ENCODE measurements around the gene SEL1L3. TPM values are rescaled to one million over a fixed set of nuclear protein-coding genes. Genes with fewer than 3 reads are reported as not detected.

The SEL1L3 gene
- total RNA-seq, 2 donors from 2014 or later: 14.9 to 24.5 TPM

DNA sequence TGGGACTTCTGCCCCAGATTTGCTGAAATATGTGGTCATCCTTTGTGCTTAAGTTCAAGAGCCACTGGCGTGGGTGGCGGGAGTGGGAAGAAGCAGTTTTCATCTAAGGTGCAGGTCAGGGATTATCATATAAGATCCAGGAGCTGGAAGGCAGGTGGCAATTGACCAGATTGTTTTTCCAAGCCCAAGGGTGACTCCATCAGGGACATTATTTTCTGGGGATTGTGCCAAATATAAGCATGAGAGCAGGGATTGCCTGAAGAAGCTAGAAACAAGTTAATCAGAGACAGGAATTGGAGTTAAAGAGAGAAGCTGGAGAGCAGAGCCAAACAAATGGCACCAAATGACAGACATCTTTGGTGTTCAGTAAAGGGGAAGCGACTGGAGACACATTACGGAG is 19.4 kb upstream of the SEL1L3 start:
- Mint-ChIP-seq H3K27me3 (ENCODE audit: insufficient read depth) (no peaks in the 10 kb centered on the region), H3K4me3 (no peak overlapping the region), H3K4me1 (no peaks in the 10 kb centered on the region), H3K9me3 (no peaks in the 10 kb centered on the region), H3K36me3 (ENCODE audit: low read depth) (no peaks in the 10 kb centered on the region), H3K27ac (no peak overlapping the region)
- H3K9me3 ChIP-seq (ENCODE audit: control insufficient read depth, low read length): no peaks in the 10 kb centered on the region
- H3K36me3 ChIP-seq (ENCODE audit: control insufficient read depth, insufficient read depth, low read length): no peaks in the 10 kb centered on the region
- H3K27ac ChIP-seq (ENCODE audit: low read depth, low read length): no peak overlapping the region
- H3K9ac ChIP-seq (ENCODE audit: extremely low read depth, low read length, poor library complexity, severe bottlenecking): no peak overlapping the region
- DNase-seq: no peak
- H3K4me1 ChIP-seq (ENCODE audit: control insufficient read depth, insufficient read depth, low read length): no peaks in the 10 kb centered on the region
- TF ChIP-seq, protein P1, sequence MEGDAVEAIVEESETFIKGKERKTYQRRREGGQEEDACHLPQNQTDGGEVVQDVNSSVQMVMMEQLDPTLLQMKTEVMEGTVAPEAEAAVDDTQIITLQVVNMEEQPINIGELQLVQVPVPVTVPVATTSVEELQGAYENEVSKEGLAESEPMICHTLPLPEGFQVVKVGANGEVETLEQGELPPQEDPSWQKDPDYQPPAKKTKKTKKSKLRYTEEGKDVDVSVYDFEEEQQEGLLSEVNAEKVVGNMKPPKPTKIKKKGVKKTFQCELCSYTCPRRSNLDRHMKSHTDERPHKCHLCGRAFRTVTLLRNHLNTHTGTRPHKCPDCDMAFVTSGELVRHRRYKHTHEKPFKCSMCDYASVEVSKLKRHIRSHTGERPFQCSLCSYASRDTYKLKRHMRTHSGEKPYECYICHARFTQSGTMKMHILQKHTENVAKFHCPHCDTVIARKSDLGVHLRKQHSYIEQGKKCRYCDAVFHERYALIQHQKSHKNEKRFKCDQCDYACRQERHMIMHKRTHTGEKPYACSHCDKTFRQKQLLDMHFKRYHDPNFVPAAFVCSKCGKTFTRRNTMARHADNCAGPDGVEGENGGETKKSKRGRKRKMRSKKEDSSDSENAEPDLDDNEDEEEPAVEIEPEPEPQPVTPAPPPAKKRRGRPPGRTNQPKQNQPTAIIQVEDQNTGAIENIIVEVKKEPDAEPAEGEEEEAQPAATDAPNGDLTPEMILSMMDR (conservative IDR thresholded peaks at IDR 0.05): no peak
- H3K4me3 ChIP-seq (ENCODE audit: low read length): no peak overlapping the region
- no peaks in the 10 kb centered on the region for H3K27me3 ChIP-seq (ENCODE audit: control insufficient read depth, insufficient read depth, low read length, poor library complexity, severe bottlenecking)
- 93 to 100% methylated on average over 4 of the region's 4 CpGs for WGBS, 2 experiments (ENCODE audit: insufficient coverage in 1 of 2, insufficient read length in 1 of 2)

DNA sequence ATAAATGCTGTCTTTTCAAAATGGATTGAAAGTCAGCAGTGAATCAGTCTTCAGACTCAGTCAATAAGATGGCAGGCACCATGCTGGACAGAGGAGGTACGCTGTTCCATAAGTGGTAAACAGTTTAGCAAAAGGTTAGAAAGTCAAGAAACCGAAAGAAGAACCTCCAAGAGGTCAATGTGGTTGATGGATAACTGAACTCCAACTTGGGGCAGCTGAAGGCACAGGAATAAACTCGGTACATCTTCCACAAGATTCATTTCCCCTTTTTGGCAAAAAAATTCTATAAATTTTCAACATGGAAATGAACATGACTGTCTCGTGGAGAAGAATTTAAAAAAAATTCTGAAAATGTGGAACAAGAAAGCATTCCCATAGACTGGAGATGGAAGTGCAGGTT is 18.4 kb upstream of the SEL1L3 start:
- Mint-ChIP-seq H3K9me3 (no peaks in the 10 kb centered on the region), H3K4me3 (no peak overlapping the region), H3K27ac (no peak overlapping the region), H3K36me3 (ENCODE audit: low read depth) (no peaks in the 10 kb centered on the region), H3K4me1 (no peaks in the 10 kb centered on the region), H3K27me3 (ENCODE audit: insufficient read depth) (no peaks in the 10 kb centered on the region)
- 90 to 100% methylated on average over 3 to 4 of the region's 4 CpGs for WGBS, 2 experiments (ENCODE audit: insufficient coverage in 1 of 2, insufficient read length in 1 of 2)
- no peak overlapping the region for H3K9ac ChIP-seq (ENCODE audit: extremely low read depth, low read length, poor library complexity, severe bottlenecking)
- no peaks in the 10 kb centered on the region for H3K36me3 ChIP-seq (ENCODE audit: control insufficient read depth, insufficient read depth, low read length)
- no peaks in the 10 kb centered on the region for H3K27me3 ChIP-seq (ENCODE audit: control insufficient read depth, insufficient read depth, low read length, poor library complexity, severe bottlenecking)
- no peak overlapping the region for H3K27ac ChIP-seq (ENCODE audit: low read depth, low read length)
- no peaks in the 10 kb centered on the region for H3K4me1 ChIP-seq (ENCODE audit: control insufficient read depth, insufficient read depth, low read length)
- no peak for DNase-seq
- no peak overlapping the region for H3K4me3 ChIP-seq (ENCODE audit: low read length)
- no peaks in the 10 kb centered on the region for H3K9me3 ChIP-seq (ENCODE audit: control insufficient read depth, low read length)
- TF ChIP-seq, protein P1 (conservative IDR thresholded peaks at IDR 0.05): no peak

DNA sequence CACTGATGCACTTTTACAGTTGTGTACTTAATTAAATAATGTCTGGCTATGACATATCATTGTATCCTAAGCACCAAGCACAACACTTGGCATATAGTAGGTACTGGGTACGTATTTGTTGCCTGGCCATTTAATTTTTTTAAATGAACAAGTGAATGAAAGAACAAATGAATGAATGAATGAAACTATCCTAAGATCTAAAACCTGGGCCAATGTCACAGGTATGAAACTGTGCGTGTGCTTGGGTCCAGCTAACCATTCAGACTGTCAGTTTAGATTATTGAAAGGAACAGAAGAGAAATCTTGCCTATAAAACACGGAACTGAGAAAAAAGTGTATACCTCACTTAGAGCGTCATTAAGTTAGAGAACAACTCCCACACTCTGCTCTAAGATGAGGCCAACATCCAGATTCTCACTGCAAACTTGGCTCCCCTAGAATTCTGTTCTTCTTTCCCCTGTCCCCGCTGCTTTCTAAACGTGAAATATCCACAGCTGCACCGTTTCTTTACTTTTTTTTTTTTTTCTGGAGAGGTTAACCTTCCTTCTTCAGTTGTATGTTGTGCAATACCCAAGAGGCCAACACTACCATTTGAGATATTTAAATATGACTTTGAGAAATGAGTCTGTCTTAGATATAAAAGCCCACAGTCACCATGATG is 17.3 kb upstream of the SEL1L3 start:
- H3K4me3 ChIP-seq (ENCODE audit: low read length): no peak overlapping the region
- no peaks in the 10 kb centered on the region for H3K4me1 ChIP-seq (ENCODE audit: control insufficient read depth, insufficient read depth, low read length)
- no peaks in the 10 kb centered on the region for H3K4me1 Mint-ChIP-seq
- H3K27ac Mint-ChIP-seq: no peak overlapping the region
- H3K27me3 ChIP-seq (ENCODE audit: control insufficient read depth, insufficient read depth, low read length, poor library complexity, severe bottlenecking): no peaks in the 10 kb centered on the region
- no peaks in the 10 kb centered on the region for H3K9me3 ChIP-seq (ENCODE audit: control insufficient read depth, low read length)
- H3K27me3 Mint-ChIP-seq (ENCODE audit: insufficient read depth): no peaks in the 10 kb centered on the region
- no peaks in the 10 kb centered on the region for H3K36me3 Mint-ChIP-seq (ENCODE audit: low read depth)
- DNase-seq: no peak
- H3K36me3 ChIP-seq (ENCODE audit: control insufficient read depth, insufficient read depth, low read length): no peaks in the 10 kb centered on the region
- no peak overlapping the region for H3K4me3 Mint-ChIP-seq
- no peak overlapping the region for H3K9ac ChIP-seq (ENCODE audit: extremely low read depth, low read length, poor library complexity, severe bottlenecking)
- WGBS, 2 experiments (ENCODE audit: insufficient coverage in 1 of 2, insufficient read length in 1 of 2): 88 to 96% methylated on average over 3 to 7 of the region's 7 CpGs
- H3K9me3 Mint-ChIP-seq: no peaks in the 10 kb centered on the region
- TF ChIP-seq, protein P1 (conservative IDR thresholded peaks at IDR 0.05): no peak
- H3K27ac ChIP-seq (ENCODE audit: low read depth, low read length): no peak overlapping the region

Measured in endodermal cell (in vitro differentiated cells).